Panc1 (cell line): Measurements from ENCODE around the gene SLC6A6. TPM values are rescaled to one million over a fixed set of nuclear protein-coding genes. Genes with fewer than 3 reads are reported as not detected.

Source experiments
- ATAC-seq: fragments of 200-7000 bp; cut with Tn5 transposase; 2 replicates; pipeline ENCODE4 v1.9.1; 2020; ENCODE audit warnings: mild to moderate bottlenecking, moderate library complexity
- BruUV-seq: library from RNA; stranded (reverse); fragments of 400-500 nt; replicated peaks from 2 replicates; lab custom pipeline; 2021; lab: Mats Ljungman, UMichigan
- CTCF ChIA-PET: fragments of 300-600 bp; sonication (Branson Sonifier 250); formaldehyde crosslinking; loops from one replicate; lab custom pipeline; 2022; ENCODE audit warnings: antibody characterized with exemption; lab: Charles Lee
- POLR2A ChIA-PET: fragments of 300-600 bp; sonication (Branson Sonifier 250); formaldehyde crosslinking; loops from one replicate; lab custom pipeline; 2022; ENCODE audit warnings: antibody characterized with exemption; lab: Charles Lee
- DNase-seq: peaks from one replicate; pipeline ENCODE4 v3.0.0-alpha.2; 2010; ENCODE audit warnings: low read depth, low spot score
- H3K27ac ChIP-seq: 2 replicates; pipeline ENCODE4 v1.5.1; 2011; ENCODE audit warnings: mild to moderate bottlenecking, low read length, inconsistent platforms
- H3K27me3 ChIP-seq: fragments of 200-500 bp; sonication (Bioruptor generic); 2 replicates; pipeline ENCODE4 v1.6.0; 2014; ENCODE audit warnings: low read length, inconsistent platforms; ENCODE audit not compliant: control insufficient read depth, insufficient read depth
- H3K36me3 ChIP-seq: fragments of 200-500 bp; sonication (Bioruptor generic); 2 replicates; pipeline ENCODE4 v1.5.1; 2014; ENCODE audit warnings: inconsistent platforms, mild to moderate bottlenecking, low read length, moderate library complexity; ENCODE audit not compliant: control insufficient read depth, insufficient read depth
- H3K4me1 ChIP-seq: 2 replicates; pipeline ENCODE4 v1.5.1; 2011; ENCODE audit warnings: inconsistent platforms, mild to moderate bottlenecking, low read length, moderate library complexity; ENCODE audit not compliant: control insufficient read depth, insufficient read depth
- H3K4me3 ChIP-seq, 2 experiments: 2 replicates each; pipeline ENCODE4 v1.5.1; 2011 to 2012; ENCODE audit warnings: low read depth in 2 of 2, low read length in 2 of 2, mild to moderate bottlenecking in 2 of 2, inconsistent platforms in 1 of 2, moderate library complexity in 1 of 2
- H3K9me3 ChIP-seq: fragments of 200-500 bp; sonication (Bioruptor generic); 2 replicates; pipeline ENCODE4 v1.5.1; 2014; ENCODE audit warnings: low read depth, mild to moderate bottlenecking, inconsistent platforms, low read length, moderate library complexity; ENCODE audit not compliant: control insufficient read depth, insufficient read depth
- CTCF ChIP-seq: fragments of 450-650 bp; IDR thresholded peaks from 2 replicates; pipeline ENCODE4 v1.5.1; 2017; ENCODE audit warnings: mild to moderate bottlenecking
- POLR2AphosphoS5 ChIP-seq: IDR thresholded peaks from 2 replicates; pipeline ENCODE4 v1.6.1; 2012; ENCODE audit warnings: mild to moderate bottlenecking, low read depth, low read length, moderate library complexity
- REST ChIP-seq, 2 experiments: IDR thresholded peaks; 2 replicates each; pipeline ENCODE4 v1.6.1; 2011 to 2012; ENCODE audit warnings: low read depth in 2 of 2, control low read depth in 1 of 2, low read length in 1 of 2, mild to moderate bottlenecking in 1 of 2, moderate library complexity in 1 of 2; ENCODE audit not compliant: insufficient read depth in 1 of 2
- SIN3A ChIP-seq: IDR thresholded peaks from 2 replicates; pipeline ENCODE4 v1.6.1; 2012; ENCODE audit warnings: low read depth, mild to moderate bottlenecking, low read length, moderate library complexity, borderline replicate concordance; ENCODE audit not compliant: insufficient read depth
- TCF7L2 ChIP-seq: IDR thresholded peaks from 2 replicates; pipeline ENCODE4 v1.6.1; 2011; ENCODE audit warnings: mild to moderate bottlenecking, low read depth, low read length, inconsistent platforms
- in situ Hi-C: cut with HindIII; loops from 2 replicates; pipeline ENCODE4 v1.10.0; 2016; ENCODE audit warnings: low sequenced_read_pairs, low pct_unique_long_range_greater_than_20kb
- intact Hi-C: fragments of 100-400 bp; cut with micrococcal nuclease; formaldehyde crosslinking; loops from one replicate; pipeline ENCODE4 v1.10.0; 2022; ENCODE audit not compliant: unreplicated experiment
- total RNA-seq: library from RNA; stranded (reverse); gene quantifications from one replicate; pipeline ENCODE4 v1.2.1, GENCODE V29; 2021; ENCODE audit not compliant: unreplicated experiment

SLC6A6 gene
- total RNA-seq, 1 experiment from 2014 or later, result 61.0 TPM

- no peaks in the 10 kb centered on the region for H3K27me3 ChIP-seq
- no peaks in the 10 kb centered on the region for H3K9me3 ChIP-seq
- H3K36me3 ChIP-seq, result no peaks in the 10 kb centered on the region
- intact Hi-C loops, result no loop called here
- peaks cover 66% of the 10 kb centered on the region for H3K4me1 ChIP-seq
- ATAC-seq (no peak), DNase-seq (no peak)
- POLR2A ChIA-PET, result no interaction called here
- in situ Hi-C loops, result no loop called here
- BruUV-seq, result no TSS peak
- no peak overlapping the region for H3K4me3 ChIP-seq
- CTCF ChIA-PET, result no interaction called here
- H3K27ac ChIP-seq, result peak overlapping the region; percentile 39; the same call in 1 of the 2 replicates
- no peak for TF ChIP-seq CTCF
- no peak for TF ChIP-seq REST (IDR thresholded peaks at IDR 0.05; ENCODE audit: insufficient read depth in 1 of 2, low read depth in 2 of 2, low read length in 1 of 2)
- no peak for TF ChIP-seq SIN3A
- no peak for TF ChIP-seq POLR2AphosphoS5
- no peak for TF ChIP-seq TCF7L2
Observed at GRCh38 chr3:14423197-14423743, 20.9 kb downstream of the SLC6A6 start.

GRCh38 chr3:14423963-14424362 lies 21.6 kb downstream of the SLC6A6 start:
- H3K27me3 ChIP-seq, result no peaks in the 10 kb centered on the region
- no peak for DNase-seq
- intact Hi-C loops (no loop called here), in situ Hi-C loops (no loop called here)
- no peak overlapping the region for H3K4me3 ChIP-seq
- no TSS peak for BruUV-seq
- no peaks in the 10 kb centered on the region for H3K36me3 ChIP-seq
- TF ChIP-seq REST (IDR thresholded peaks at IDR 0.05; ENCODE audit: insufficient read depth in 1 of 2, low read depth in 2 of 2, low read length in 1 of 2) (no peak), TCF7L2 (no peak), SIN3A (no peak), CTCF (no peak), POLR2AphosphoS5 (no peak)
- no peak for ATAC-seq
- H3K4me1 ChIP-seq, result peaks cover 69% of the 10 kb centered on the region
- H3K27ac ChIP-seq, result peak overlapping the region; percentile 65; the same call in 1 of the 2 replicates
- ChIA-PET CTCF (interaction anchor here (0.7 kb wide), 1 partner anchor 44 kb away, joined by 4 read pairs; no protein-coding TSS in a partner anchor), POLR2A (no interaction called here)
- H3K9me3 ChIP-seq, result no peaks in the 10 kb centered on the region
